HepG2 (cell line): ENCODE data around the gene ENPP1. TPM values are rescaled to one million over a fixed set of nuclear protein-coding genes. Genes with fewer than 3 reads are reported as not detected.

Experiments
- ATF5 ChIP-seq: sonication (generic); formaldehyde crosslinking; IDR thresholded peaks from 2 replicates; pipeline ENCODE4 v1.4.0; 2020; ENCODE audit warnings: mild to moderate bottlenecking, low read depth, missing genetic modification reagents
- KLF16 ChIP-seq, 2 experiments: sonication (generic) in 1 of 2; formaldehyde crosslinking in 1 of 2; IDR thresholded peaks; 2 replicates each; pipeline versions ENCODE4 v1.6.1 to v1.8.0; 2016 to 2023; ENCODE audit warnings: missing genetic modification reagents in 2 of 2, missing compliant biosample characterization in 1 of 2
- KLF6 ChIP-seq: IDR thresholded peaks from 2 replicates; pipeline ENCODE4 v1.8.0; 2016; ENCODE audit warnings: missing biosample characterization, missing genetic modification reagents
- LCORL ChIP-seq, 2 experiments: fragments of 450-650 bp in 1 of 2; sonication (generic) in 1 of 2; formaldehyde crosslinking in 1 of 2; IDR thresholded peaks; 2 replicates each; pipeline versions ENCODE4 v1.5.0 to v1.6.1; 2017 to 2020; ENCODE audit warnings: antibody characterized with exemption in 1 of 2, missing genetic modification reagents in 1 of 2
- MEF2D ChIP-seq: sonication (generic); formaldehyde crosslinking; IDR thresholded peaks from 2 replicates; pipeline ENCODE4 v1.5.1; 2020; ENCODE audit warnings: mild to moderate bottlenecking, missing genetic modification reagents
- MIER2 ChIP-seq: IDR thresholded peaks from 2 replicates; pipeline ENCODE4 v1.6.1; 2016; ENCODE audit warnings: missing biosample characterization, missing genetic modification reagents
- RARA ChIP-seq: IDR thresholded peaks from 2 replicates; pipeline ENCODE4 v1.6.1; 2016; ENCODE audit warnings: missing genetic modification reagents, missing compliant biosample characterization
- RXRA ChIP-seq: sonication (generic); formaldehyde crosslinking; IDR thresholded peaks from 2 replicates; pipeline ENCODE4 v1.5.1; 2020; ENCODE audit warnings: missing genetic modification reagents
- ZBTB46 ChIP-seq: sonication (generic); formaldehyde crosslinking; IDR thresholded peaks from 2 replicates; pipeline ENCODE4 v1.4.0; 2020; ENCODE audit warnings: mild to moderate bottlenecking, missing genetic modification reagents, borderline replicate concordance
- ZFAT ChIP-seq: sonication (generic); formaldehyde crosslinking; conservative IDR thresholded peaks from 2 replicates; pipeline ENCODE4 v1.8.1; 2023; ENCODE audit warnings: missing genetic modification reagents, inconsistent platforms
- ZNF180 ChIP-seq: sonication (generic); formaldehyde crosslinking; IDR thresholded peaks from 2 replicates; pipeline ENCODE4 v1.4.0; 2020; ENCODE audit warnings: low read depth, missing genetic modification reagents, borderline replicate concordance
- ZNF234 ChIP-seq: sonication (generic); formaldehyde crosslinking; conservative IDR thresholded peaks from 2 replicates; pipeline ENCODE4 v1.5.1; 2020; ENCODE audit warnings: mild to moderate bottlenecking, missing genetic modification reagents
- ZNF350 ChIP-seq: sonication (generic); formaldehyde crosslinking; IDR thresholded peaks from 2 replicates; pipeline ENCODE4 v1.4.0; 2020; ENCODE audit warnings: mild to moderate bottlenecking, low read depth, missing genetic modification reagents, borderline replicate concordance
- ZNF607 ChIP-seq: sonication (generic); formaldehyde crosslinking; IDR thresholded peaks from 2 replicates; pipeline ENCODE4 v1.5.1; 2020; ENCODE audit warnings: missing genetic modification reagents, mild to moderate bottlenecking, borderline replicate concordance
- ZNF629 ChIP-seq: sonication (generic); formaldehyde crosslinking; conservative IDR thresholded peaks from 2 replicates; pipeline ENCODE4 v1.5.0; 2020; ENCODE audit warnings: missing genetic modification reagents
- polyA plus RNA-seq, 8 experiments: library from polyadenylated mRNA; depleted of rRNA in 3 of 8; stranded (reverse) in 7 of 8; unstranded in 1 of 8; fragments of >200 nt; fragmentation: Illumina TruSeq in 4 of 8; extraction: Trizol in 4 of 8; gene quantifications; 2 replicates each; pipeline versions ENCODE4 v1.2.1 to v1.2.3, GENCODE V29; 2011 to 2016; ENCODE audit warnings: low read depth in 4 of 8, missing spikeins in 1 of 8, mixed read lengths in 1 of 8; ENCODE audit not compliant: insufficient read depth in 1 of 8
- total RNA-seq, 5 experiments: library from RNA; depleted of rRNA; stranded (reverse); fragments of >200 nt; fragmentation: Illumina TruSeq; extraction: Trizol; gene quantifications; 2 replicates each; pipeline ENCODE4 v1.2.3, GENCODE V29; 2016; ENCODE audit warnings: low read depth in 1 of 5
- TF ChIP-seq, protein P1 (sequence below), 2 experiments: sonication (generic) in 1 of 2; formaldehyde crosslinking in 1 of 2; IDR thresholded peaks; 2 replicates each; pipeline versions ENCODE4 v1.4.0 to v1.6.1; 2018 to 2020; ENCODE audit warnings: missing genetic modification reagents in 2 of 2, borderline replicate concordance in 1 of 2, low read depth in 1 of 2, mild to moderate bottlenecking in 1 of 2, missing biosample characterization in 1 of 2
- TF ChIP-seq, protein P2 (sequence below): sonication (generic); formaldehyde crosslinking; IDR thresholded peaks from 2 replicates; pipeline ENCODE4 v1.5.0; 2020; ENCODE audit warnings: missing genetic modification reagents, mild to moderate bottlenecking, borderline replicate concordance
- TF ChIP-seq, protein P3 (sequence below): IDR thresholded peaks from 2 replicates; pipeline ENCODE4 v1.6.1; 2016; ENCODE audit warnings: missing compliant biosample characterization, missing genetic modification reagents, borderline replicate concordance

Gene ENPP1
- total and polyA plus RNA-seq, 2 of the 13 experiments (the other 11 are each of a cell fraction or from before 2014, with no cell fraction given), result 56.5 to 160 TPM

DNA sequence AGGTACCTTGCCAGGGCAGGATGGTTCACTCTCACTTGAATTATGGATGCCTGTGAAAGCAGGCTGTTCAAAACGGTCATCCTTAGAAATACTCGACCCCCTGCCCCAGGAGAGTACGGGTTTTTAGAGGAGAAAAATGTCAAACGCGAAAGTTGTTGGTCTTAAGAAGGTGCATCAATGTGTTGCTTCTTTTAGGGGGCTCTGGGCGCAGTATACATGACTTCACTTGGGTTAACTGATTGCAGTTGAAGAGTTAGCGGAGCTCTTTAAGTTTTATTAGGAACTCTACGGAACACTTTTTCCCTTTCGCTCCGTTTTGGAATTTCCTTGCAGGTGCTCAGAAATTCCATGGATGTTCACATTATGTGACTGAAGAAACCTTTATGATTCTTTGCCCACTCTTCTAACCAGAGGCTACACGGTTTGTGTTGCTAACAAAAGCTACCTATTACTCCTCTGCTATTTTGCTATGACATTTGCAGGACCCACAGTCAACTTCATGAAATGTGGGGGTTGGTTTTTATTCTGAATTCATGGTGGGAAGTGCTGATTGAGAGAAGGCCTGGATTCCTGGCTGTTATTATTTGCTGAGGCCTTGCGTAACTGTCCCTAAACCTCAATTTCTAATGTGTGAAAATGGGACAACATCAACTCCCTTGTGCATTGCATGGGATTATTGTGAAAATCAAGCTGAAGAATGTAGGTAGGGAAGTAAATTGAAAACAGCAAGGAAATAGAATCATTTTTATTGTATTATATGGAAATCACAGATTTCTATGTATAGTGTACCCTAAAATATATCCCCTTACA is 845 bp downstream of the ENPP1 start (continued):
- TF ChIP-seq ZNF607 (CRISPR knock-in tag), result peak; percentile 3; the same call in 1 of the 2 replicates
- no peak for TF ChIP-seq ZNF180 (CRISPR knock-in tag)
- no peak; the same call in 1 of the 2 replicates for TF ChIP-seq ZNF234 (CRISPR knock-in tag)
- TF ChIP-seq, protein P1, sequence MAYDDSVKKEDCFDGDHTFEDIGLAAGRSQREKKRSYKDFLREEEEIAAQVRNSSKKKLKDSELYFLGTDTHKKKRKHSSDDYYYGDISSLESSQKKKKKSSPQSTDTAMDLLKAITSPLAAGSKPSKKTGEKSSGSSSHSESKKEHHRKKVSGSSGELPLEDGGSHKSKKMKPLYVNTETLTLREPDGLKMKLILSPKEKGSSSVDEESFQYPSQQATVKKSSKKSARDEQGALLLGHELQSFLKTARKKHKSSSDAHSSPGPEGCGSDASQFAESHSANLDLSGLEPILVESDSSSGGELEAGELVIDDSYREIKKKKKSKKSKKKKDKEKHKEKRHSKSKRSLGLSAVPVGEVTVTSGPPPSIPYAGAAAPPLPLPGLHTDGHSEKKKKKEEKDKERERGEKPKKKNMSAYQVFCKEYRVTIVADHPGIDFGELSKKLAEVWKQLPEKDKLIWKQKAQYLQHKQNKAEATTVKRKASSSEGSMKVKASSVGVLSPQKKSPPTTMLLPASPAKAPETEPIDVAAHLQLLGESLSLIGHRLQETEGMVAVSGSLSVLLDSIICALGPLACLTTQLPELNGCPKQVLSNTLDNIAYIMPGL (CRISPR knock-in tag; IDR thresholded peaks at IDR 0.05; ENCODE audit: borderline replicate concordance in 1 of 2, low read depth in 1 of 2), result peak in 1 of 2 experiments; percentile 8; a peak in 1 of 4 replicates
- TF ChIP-seq KLF6 (CRISPR knock-in tag), result peak; percentile 69; the same call in 1 of the 2 replicates
- peak in 1 of 2 experiments; percentile 13; a peak in 1 of 4 replicates for TF ChIP-seq KLF16 (CRISPR knock-in tag; IDR thresholded peaks at IDR 0.05)
- TF ChIP-seq ZFAT (CRISPR knock-in tag), result no peak
- TF ChIP-seq LCORL (IDR thresholded peaks at IDR 0.05), result no peak
- 0 out of 2 replicates have a peak, but pooled peaks have one; percentile 20 for TF ChIP-seq LCORL (CRISPR knock-in tag; IDR thresholded peaks at IDR 0.05)
- TF ChIP-seq MIER2 (CRISPR knock-in tag), result no peak
- no peak for TF ChIP-seq RXRA
- TF ChIP-seq, protein P2, sequence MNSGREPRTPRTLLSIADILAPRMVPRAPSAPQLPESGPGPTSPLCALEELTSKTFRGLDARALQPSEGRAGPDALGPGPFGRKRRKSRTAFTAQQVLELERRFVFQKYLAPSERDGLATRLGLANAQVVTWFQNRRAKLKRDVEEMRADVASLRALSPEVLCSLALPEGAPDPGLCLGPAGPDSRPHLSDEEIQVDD (CRISPR knock-in tag), result no peak
- no peak for TF ChIP-seq ATF5 (CRISPR knock-in tag)
- TF ChIP-seq ZNF350 (CRISPR knock-in tag), result no peak
- TF ChIP-seq ZBTB46 (CRISPR knock-in tag), result no peak
- TF ChIP-seq ZNF629 (CRISPR knock-in tag), result peak; percentile 93
- TF ChIP-seq RARA, result no peak
- TF ChIP-seq MEF2D (CRISPR knock-in tag), result peak; percentile 63; the same call in 1 of the 2 replicates
- TF ChIP-seq, protein P3, sequence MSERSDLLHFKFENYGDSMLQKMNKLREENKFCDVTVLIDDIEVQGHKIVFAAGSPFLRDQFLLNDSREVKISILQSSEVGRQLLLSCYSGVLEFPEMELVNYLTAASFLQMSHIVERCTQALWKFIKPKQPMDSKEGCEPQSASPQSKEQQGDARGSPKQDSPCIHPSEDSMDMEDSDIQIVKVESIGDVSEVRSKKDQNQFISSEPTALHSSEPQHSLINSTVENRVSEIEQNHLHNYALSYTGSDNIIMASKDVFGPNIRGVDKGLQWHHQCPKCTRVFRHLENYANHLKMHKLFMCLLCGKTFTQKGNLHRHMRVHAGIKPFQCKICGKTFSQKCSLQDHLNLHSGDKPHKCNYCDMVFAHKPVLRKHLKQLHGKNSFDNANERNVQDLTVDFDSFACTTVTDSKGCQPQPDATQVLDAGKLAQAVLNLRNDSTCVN (CRISPR knock-in tag), result no peak
